SU-DHL-6 (cell line): Measurements from ENCODE around the gene ABLIM1.

Experiments
- H2AFZ ChIP-seq: fragments of 200-600 bp; sonication (generic); 2 replicates; pipeline ENCODE4 v1.6.1; 2014; ENCODE audit warnings: low read depth, mild to moderate bottlenecking, moderate library complexity, mixed read lengths, antibody characterized with exemption, low read length; ENCODE audit not compliant: severe bottlenecking
- H3F3A ChIP-seq: fragments of 200-600 bp; shearing (Covaris generic); 2 replicates; pipeline ENCODE4 v1.6.0; 2016; ENCODE audit warnings: antibody characterized with exemption, mild to moderate bottlenecking; ENCODE audit not compliant: insufficient read depth
- H3K27ac ChIP-seq: fragments of 200-600 bp; sonication (generic); 2 replicates; pipeline ENCODE4 v1.5.1; 2016; ENCODE audit warnings: low read depth, mild to moderate bottlenecking, low read length, moderate library complexity, mixed read lengths
- H3K27me3 ChIP-seq: fragments of 200-600 bp; sonication (generic), shearing (Covaris generic); 2 replicates; pipeline ENCODE4 v1.6.0; 2014; ENCODE audit warnings: mild to moderate bottlenecking, low read length
- H3K36me3 ChIP-seq: fragments of 200-600 bp; sonication (generic); 2 replicates; pipeline ENCODE4 v1.6.1; 2014; ENCODE audit warnings: mild to moderate bottlenecking, low read length, mixed read lengths
- H3K4me2 ChIP-seq: fragments of 300-600, 200-600 bp; shearing (Covaris generic), sonication (generic); 2 replicates; pipeline ENCODE4 v1.6.0; 2014; ENCODE audit warnings: low read length, low read depth, mild to moderate bottlenecking; ENCODE audit not compliant: poor library complexity, severe bottlenecking
- H3K4me3 ChIP-seq: fragments of 200-600 bp; sonication (generic); 2 replicates; pipeline ENCODE4 v1.5.1; 2014; ENCODE audit warnings: antibody characterized with exemption, low read length, mild to moderate bottlenecking, mixed read lengths; ENCODE audit not compliant: insufficient read depth, poor library complexity, severe bottlenecking
- H3K79me2 ChIP-seq: fragments of 200-600 bp; sonication (generic); 2 replicates; pipeline ENCODE4 v1.6.1; 2014; ENCODE audit warnings: mild to moderate bottlenecking, low read length, moderate library complexity; ENCODE audit not compliant: insufficient read depth
- H3K9ac ChIP-seq: fragments of 200-600 bp; sonication (generic); 2 replicates; pipeline ENCODE4 v1.7.0; 2014; ENCODE audit warnings: mild to moderate bottlenecking, low read length
- H3K9me2 ChIP-seq: fragments of 200-600 bp; sonication (generic); replicated peaks from 2 replicates; pipeline ENCODE4 v1.6.1; 2014; ENCODE audit warnings: low read length; ENCODE audit not compliant: insufficient read depth
- H3K9me3 ChIP-seq: fragments of 200-600 bp; sonication (generic); 2 replicates; pipeline ENCODE4 v1.6.1; 2014; ENCODE audit warnings: low read length, mixed read lengths; ENCODE audit not compliant: insufficient read depth
- H4K20me1 ChIP-seq: fragments of 200-600 bp; sonication (generic); 2 replicates; pipeline ENCODE4 v1.6.1; 2014; ENCODE audit warnings: low read depth, mild to moderate bottlenecking, antibody characterized with exemption, low read length, moderate library complexity, mixed read lengths
- EZH2phosphoT487 ChIP-seq: fragments of 200-600 bp; sonication (generic), shearing (Covaris generic); conservative IDR thresholded peaks from 2 replicates; pipeline ENCODE4 v1.6.1; 2018; ENCODE audit warnings: mild to moderate bottlenecking, antibody characterized with exemption, low read length, moderate library complexity, mixed read lengths
- TF ChIP-seq, protein P1 (sequence below): fragments of 200-600 bp; sonication (generic); IDR thresholded peaks from one replicate; pipeline ENCODE4 v1.5.1; 2017; ENCODE audit warnings: antibody characterized with exemption, mild to moderate bottlenecking, low read length, moderate library complexity; ENCODE audit not compliant: insufficient read depth, poor library complexity, severe bottlenecking

Gene ABLIM1

DNA sequence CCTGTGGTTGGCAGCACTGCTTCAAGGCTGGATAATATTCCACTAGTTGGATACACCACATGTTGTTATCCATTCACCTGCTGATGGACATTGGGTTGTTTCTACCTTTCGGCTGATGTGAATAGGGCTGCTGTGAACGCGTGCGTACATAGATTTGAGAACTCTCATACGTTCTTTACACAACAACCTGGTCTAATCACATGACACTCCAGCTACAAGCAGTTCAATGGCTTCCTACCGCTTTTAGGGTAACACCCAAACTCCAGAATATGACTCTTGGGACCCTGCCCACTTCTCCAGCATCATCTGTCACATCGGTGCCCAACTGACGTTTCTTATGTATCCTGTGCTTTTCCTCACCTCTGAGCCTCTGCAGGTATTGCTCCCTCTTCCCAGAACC, 114.6 kb downstream of the ABLIM1 start:
- no peaks in the 10 kb centered on the region for H3K9me3 ChIP-seq
- peak overlapping the region; percentile 57; the same call in 1 of the 2 replicates for H3K27ac ChIP-seq
- no peaks in the 10 kb centered on the region for H4K20me1 ChIP-seq
- peak overlapping the region; percentile 31 for H3K9ac ChIP-seq
- no peaks in the 10 kb centered on the region for H3F3A ChIP-seq
- H3K79me2 ChIP-seq: no peaks in the 10 kb centered on the region
- H3K9me2 ChIP-seq: no peaks in the 10 kb centered on the region
- no peak overlapping the region for H2AFZ ChIP-seq
- H3K4me2 ChIP-seq: peak overlapping the region; percentile 46
- H3K36me3 ChIP-seq: no peaks in the 10 kb centered on the region
- no peak for TF ChIP-seq EZH2phosphoT487
- TF ChIP-seq, protein P1, sequence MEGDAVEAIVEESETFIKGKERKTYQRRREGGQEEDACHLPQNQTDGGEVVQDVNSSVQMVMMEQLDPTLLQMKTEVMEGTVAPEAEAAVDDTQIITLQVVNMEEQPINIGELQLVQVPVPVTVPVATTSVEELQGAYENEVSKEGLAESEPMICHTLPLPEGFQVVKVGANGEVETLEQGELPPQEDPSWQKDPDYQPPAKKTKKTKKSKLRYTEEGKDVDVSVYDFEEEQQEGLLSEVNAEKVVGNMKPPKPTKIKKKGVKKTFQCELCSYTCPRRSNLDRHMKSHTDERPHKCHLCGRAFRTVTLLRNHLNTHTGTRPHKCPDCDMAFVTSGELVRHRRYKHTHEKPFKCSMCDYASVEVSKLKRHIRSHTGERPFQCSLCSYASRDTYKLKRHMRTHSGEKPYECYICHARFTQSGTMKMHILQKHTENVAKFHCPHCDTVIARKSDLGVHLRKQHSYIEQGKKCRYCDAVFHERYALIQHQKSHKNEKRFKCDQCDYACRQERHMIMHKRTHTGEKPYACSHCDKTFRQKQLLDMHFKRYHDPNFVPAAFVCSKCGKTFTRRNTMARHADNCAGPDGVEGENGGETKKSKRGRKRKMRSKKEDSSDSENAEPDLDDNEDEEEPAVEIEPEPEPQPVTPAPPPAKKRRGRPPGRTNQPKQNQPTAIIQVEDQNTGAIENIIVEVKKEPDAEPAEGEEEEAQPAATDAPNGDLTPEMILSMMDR: no peak
- H3K27me3 ChIP-seq: no peaks in the 10 kb centered on the region
- H3K4me3 ChIP-seq: no peak overlapping the region

DNA sequence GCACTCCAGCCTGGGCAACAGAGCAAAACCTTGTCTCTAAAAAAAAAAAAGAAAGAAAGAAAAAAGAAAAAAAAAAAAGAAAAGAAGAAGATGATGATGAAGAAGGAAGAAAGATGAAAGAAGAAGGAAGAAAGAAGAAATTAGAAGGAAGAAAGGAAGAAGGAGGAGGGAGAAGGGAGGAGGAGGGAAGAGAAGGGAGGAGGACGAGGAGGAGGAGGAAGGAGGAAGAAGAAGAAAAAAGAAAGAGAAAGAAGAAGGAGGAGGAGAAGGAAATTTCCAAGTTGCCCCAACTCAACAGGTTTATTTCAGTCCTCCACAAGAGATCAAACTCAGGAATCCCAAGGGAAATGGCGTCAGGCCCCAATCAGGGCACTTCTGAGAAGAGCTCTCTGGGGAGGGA, 115.7 kb downstream of the ABLIM1 start:
- no peak for TF ChIP-seq EZH2phosphoT487
- TF ChIP-seq, protein P1: no peak
- H3K9me2 ChIP-seq: no peaks in the 10 kb centered on the region
- H3K4me3 ChIP-seq: no peak overlapping the region
- H3K27me3 ChIP-seq: no peaks in the 10 kb centered on the region
- H3K9ac ChIP-seq: no peak overlapping the region
- no peak overlapping the region for H3K4me2 ChIP-seq
- no peak overlapping the region for H3K27ac ChIP-seq
- no peaks in the 10 kb centered on the region for H3K36me3 ChIP-seq
- no peak overlapping the region for H2AFZ ChIP-seq
- no peaks in the 10 kb centered on the region for H4K20me1 ChIP-seq
- H3K79me2 ChIP-seq: no peaks in the 10 kb centered on the region
- H3F3A ChIP-seq: no peaks in the 10 kb centered on the region
- no peaks in the 10 kb centered on the region for H3K9me3 ChIP-seq

DNA sequence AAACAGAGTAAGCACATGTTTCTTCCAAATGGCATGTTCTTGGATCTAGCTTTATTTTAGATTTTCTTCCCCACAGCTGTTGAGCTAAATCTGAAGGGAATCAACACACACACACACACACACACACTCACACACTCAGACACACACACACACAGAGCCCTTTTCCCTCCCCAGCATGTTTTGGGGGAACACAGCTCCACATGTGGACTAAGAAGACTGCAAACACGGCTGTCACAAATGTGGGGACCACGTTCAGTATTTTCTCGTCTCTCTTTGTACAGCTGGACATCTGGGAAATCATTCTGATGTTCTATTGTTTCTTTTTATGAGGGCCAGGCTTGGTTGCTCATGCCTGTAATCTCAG, 116.3 kb downstream of the ABLIM1 start:
- TF ChIP-seq, protein P1: no peak
- TF ChIP-seq EZH2phosphoT487: no peak
- no peak overlapping the region for H3K4me2 ChIP-seq

More for the DNA sequence above, 116.3 kb downstream of the ABLIM1 start:
- no peak overlapping the region for H2AFZ ChIP-seq
- no peaks in the 10 kb centered on the region for H3K36me3 ChIP-seq
- no peaks in the 10 kb centered on the region for H3K79me2 ChIP-seq
- no peaks in the 10 kb centered on the region for H3K27me3 ChIP-seq
- no peaks in the 10 kb centered on the region for H3F3A ChIP-seq
- no peaks in the 10 kb centered on the region for H3K9me2 ChIP-seq
- H3K9ac ChIP-seq: no peak overlapping the region
- no peak overlapping the region for H3K27ac ChIP-seq
- H3K9me3 ChIP-seq: no peaks in the 10 kb centered on the region
- H4K20me1 ChIP-seq: no peaks in the 10 kb centered on the region
- H3K4me3 ChIP-seq: no peak overlapping the region
